Karpas-422 (cell line): Measurements from ENCODE around the gene APOBEC3C. TPM values are rescaled to one million over a fixed set of nuclear protein-coding genes. Genes with fewer than 3 reads are reported as not detected.
"Not testable (repeated sequence)": the region's sequence is repeated elsewhere in the genome, so short reads cannot be mapped to it uniquely, and the experiment has no call there.

Source experiments
- DNase-seq: peaks from one replicate; pipeline ENCODE4 v3.0.0-alpha.2; 2015
- H2AFZ ChIP-seq: fragments of 200-600 bp; sonication (generic); 2 replicates; pipeline ENCODE4 v1.6.1; 2014; ENCODE audit warnings: antibody characterized with exemption, low read length, mixed read lengths
- H3K27ac ChIP-seq: fragments of 200-600 bp; sonication (generic); 2 replicates; pipeline ENCODE4 v1.5.1; 2014; ENCODE audit warnings: mild to moderate bottlenecking, low read length, moderate library complexity
- H3K27me3 ChIP-seq: fragments of 200-600 bp; sonication (generic); 2 replicates; pipeline ENCODE4 v1.6.1; 2014; ENCODE audit warnings: low read length, mixed read lengths
- H3K36me3 ChIP-seq: fragments of 200-600 bp; sonication (generic); 2 replicates; pipeline ENCODE4 v1.6.1; 2014; ENCODE audit warnings: low read length, mixed read lengths; ENCODE audit not compliant: insufficient read depth
- H3K4me1 ChIP-seq: fragments of 200-600 bp; sonication (generic); 2 replicates; pipeline ENCODE4 v1.6.1; 2014; ENCODE audit warnings: mild to moderate bottlenecking, low read length, mixed read lengths
- H3K4me2 ChIP-seq: fragments of 200-600 bp; sonication (generic); 2 replicates; pipeline ENCODE4 v1.6.1; 2014; ENCODE audit warnings: low read length, low read depth, mild to moderate bottlenecking; ENCODE audit not compliant: poor library complexity, severe bottlenecking
- H3K4me3 ChIP-seq: fragments of 200-600 bp; sonication (generic); 2 replicates; pipeline ENCODE4 v1.5.1; 2014; ENCODE audit warnings: mild to moderate bottlenecking, antibody characterized with exemption, low read length, mixed read lengths
- H3K79me2 ChIP-seq: fragments of 200-600 bp; sonication (generic); 2 replicates; pipeline ENCODE4 v1.6.1; 2014; ENCODE audit warnings: mild to moderate bottlenecking, low read length, mixed read lengths
- H3K9ac ChIP-seq: fragments of 200-600 bp; sonication (generic); 2 replicates; pipeline ENCODE4 v1.6.0; 2014; ENCODE audit warnings: low read length
- H3K9me2 ChIP-seq: fragments of 200-600 bp; sonication (generic), shearing (Covaris generic); replicated peaks from 2 replicates; pipeline ENCODE4 v1.6.0; 2014; ENCODE audit warnings: mild to moderate bottlenecking, low read length, moderate library complexity; ENCODE audit not compliant: insufficient read depth
- H3K9me3 ChIP-seq: fragments of 300-700, 200-600 bp; sonication (generic); 2 replicates; pipeline ENCODE4 v1.6.1; 2014; ENCODE audit warnings: low read length, mixed read lengths
- H4K20me1 ChIP-seq: fragments of 200-600 bp; sonication (generic); 2 replicates; pipeline ENCODE4 v1.6.1; 2014; ENCODE audit warnings: mild to moderate bottlenecking, antibody characterized with exemption, low read length, low read depth; ENCODE audit not compliant: insufficient read depth
- total RNA-seq: library from RNA; depleted of rRNA; stranded (reverse); fragments of >200 nt; shearing (Covaris generic); gene quantifications from 2 replicates; pipeline ENCODE4 v1.2.3, GENCODE V29; 2014; ENCODE audit warnings: low replicate concordance

Gene APOBEC3C
- total RNA-seq, 1 experiment from 2014 or later, result 6.2 TPM

DNA sequence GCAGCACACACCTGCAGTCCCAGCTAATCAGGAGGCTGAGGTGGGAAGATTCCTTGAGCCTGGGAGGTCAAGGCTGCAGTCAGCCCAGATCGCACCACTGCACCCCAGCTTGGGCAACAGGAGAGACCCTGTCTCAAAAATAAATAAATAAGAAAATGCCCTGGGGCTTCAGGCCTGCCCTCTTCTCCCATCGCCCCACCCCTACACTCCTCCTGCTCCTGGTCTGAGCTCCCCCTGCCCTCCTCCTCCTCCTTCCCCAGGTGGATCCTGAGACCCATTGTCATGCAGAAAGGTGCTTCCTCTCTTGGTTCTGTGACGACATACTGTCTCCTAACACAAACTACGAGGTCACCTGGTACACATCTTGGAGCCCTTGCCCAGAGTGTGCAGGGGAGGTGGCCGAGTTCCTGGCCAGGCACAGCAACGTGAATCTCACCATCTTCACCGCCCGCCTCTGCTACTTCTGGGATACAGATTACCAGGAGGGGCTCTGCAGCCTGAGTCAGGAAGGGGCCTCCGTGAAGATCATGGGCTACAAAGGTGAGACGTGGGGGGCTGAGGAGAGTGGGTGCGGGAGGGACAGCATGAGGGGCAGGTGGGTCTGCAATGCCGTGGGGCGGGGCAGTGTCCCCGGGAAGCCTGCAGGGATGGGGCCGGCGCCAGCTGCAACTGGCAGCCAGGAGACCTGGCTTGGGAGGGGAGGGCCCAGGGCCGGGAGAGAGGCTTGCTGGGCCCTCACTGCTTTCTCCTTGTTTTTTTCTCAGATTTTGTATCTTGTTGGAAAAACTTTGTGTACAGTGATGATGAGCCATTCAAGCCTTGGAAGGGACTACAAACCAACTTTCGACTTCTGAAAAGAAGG lies 17.6 kb downstream of the APOBEC3C start:
- not testable (repeated sequence) for H3K9ac ChIP-seq, H3K4me1 ChIP-seq, DNase-seq

DNA sequence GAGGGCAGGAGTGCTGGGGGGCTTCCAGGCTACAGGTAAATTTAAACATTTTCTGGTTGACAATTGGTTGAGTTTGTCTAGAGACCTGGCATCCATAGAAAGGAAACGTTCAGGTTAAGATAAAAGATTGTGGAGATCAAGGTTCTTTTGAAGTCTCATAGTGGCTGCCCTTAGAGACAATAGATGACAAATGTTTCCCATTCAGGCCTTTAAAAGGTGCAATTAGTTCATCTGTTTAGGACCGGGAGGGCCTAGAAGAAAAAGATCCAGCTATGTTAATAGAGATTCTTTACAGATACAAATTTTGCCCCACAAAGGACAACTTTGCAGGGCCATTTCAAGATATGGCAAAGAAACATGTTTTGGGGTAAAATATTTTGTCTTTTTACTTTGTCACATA lies 23.0 kb downstream of the APOBEC3C start:
- H3K4me3 ChIP-seq, H4K20me1 ChIP-seq, H3K9ac ChIP-seq, H3K27ac ChIP-seq, DNase-seq, H3K4me2 ChIP-seq, H3K9me3 ChIP-seq, H3K9me2 ChIP-seq, H3K4me1 ChIP-seq, H3K36me3 ChIP-seq, H3K27me3 ChIP-seq, H2AFZ ChIP-seq, H3K79me2 ChIP-seq: not testable (repeated sequence)

More for the DNA sequence above, 17.6 kb downstream of the APOBEC3C start:
- not testable (repeated sequence) for H3K36me3 ChIP-seq, H3K4me3 ChIP-seq, H3K79me2 ChIP-seq, H2AFZ ChIP-seq, H4K20me1 ChIP-seq, H3K4me2 ChIP-seq, H3K27ac ChIP-seq, H3K27me3 ChIP-seq, H3K9me3 ChIP-seq, H3K9me2 ChIP-seq

DNA sequence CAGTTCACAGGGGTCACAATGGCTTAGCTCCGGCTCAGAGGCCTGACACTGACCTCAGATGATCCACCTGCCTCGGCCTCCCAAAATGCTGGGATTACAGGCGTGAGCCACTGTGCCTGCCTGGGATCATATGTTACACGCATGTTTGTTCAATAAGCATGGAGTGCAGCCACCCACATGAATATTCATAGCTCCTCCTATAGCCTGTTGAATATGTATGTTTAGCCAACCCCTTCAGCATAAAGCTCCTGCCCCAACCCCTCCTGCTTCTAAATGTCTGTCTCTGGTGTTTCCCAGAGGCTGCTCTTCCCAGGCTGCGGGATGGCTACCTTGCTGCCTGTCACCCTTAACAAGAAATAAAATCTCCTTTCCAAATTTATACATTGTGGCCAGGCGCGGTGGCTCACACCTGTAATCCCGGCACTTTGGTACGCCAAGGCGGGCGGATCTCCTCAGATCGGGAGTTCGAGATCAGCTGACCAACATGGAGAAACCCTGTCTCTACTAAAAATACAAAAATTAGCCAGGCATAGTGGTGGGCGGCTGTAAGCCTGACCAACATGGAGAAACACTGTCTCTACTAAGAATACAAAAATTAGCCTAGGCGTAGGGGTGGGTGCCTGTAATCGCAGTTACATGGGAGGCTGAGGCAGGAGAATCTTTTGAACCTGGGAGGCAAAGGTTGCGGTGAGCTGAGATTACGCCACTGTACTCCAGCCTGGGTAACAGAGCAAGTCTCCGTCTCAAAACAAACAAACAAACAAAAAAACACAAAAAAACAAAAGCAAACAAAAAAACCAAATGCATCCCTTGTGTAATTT lies 25.5 kb downstream of the APOBEC3C start:
- H3K4me3 ChIP-seq, result no peak overlapping the region
- no peak overlapping the region for H3K4me2 ChIP-seq
- H3K9me2 ChIP-seq, result no peaks in the 10 kb centered on the region
- H3K36me3 ChIP-seq, result no peaks in the 10 kb centered on the region
- H3K27me3 ChIP-seq, result no peaks in the 10 kb centered on the region
- H2AFZ ChIP-seq, result no peak overlapping the region
- no peak for DNase-seq
- no peak overlapping the region for H3K27ac ChIP-seq
- no peaks in the 10 kb centered on the region for H4K20me1 ChIP-seq
- no peak overlapping the region for H3K9ac ChIP-seq
- no peaks in the 10 kb centered on the region; the same call in 1 of the 2 replicates for H3K4me1 ChIP-seq
- H3K79me2 ChIP-seq, result no peaks in the 10 kb centered on the region
- no peaks in the 10 kb centered on the region for H3K9me3 ChIP-seq

DNA sequence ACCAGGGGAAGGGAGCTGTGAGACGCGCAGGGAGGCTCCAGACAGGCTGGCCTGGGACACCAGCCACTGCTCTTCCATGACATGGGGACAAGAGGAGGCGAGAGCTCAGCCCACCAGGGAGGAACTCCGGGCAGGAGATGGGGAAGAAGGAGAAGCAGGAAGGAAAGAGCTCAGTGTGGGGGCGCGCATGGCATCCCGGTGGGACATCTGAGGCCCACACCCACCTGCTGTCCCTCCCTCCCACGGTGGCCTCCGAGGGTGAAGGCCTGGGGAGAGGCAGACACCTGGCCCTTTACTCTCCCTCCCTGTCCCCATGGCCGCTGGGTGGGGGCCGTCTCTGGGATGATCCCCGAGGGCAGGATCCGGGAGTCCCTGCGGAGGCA lies 26.1 kb downstream of the APOBEC3C start:
- not testable (repeated sequence) for H3K4me1 ChIP-seq, H3K79me2 ChIP-seq, H3K9me2 ChIP-seq, H3K27ac ChIP-seq, H3K27me3 ChIP-seq, H2AFZ ChIP-seq, H3K4me2 ChIP-seq, H3K36me3 ChIP-seq, H4K20me1 ChIP-seq, DNase-seq, H3K4me3 ChIP-seq, H3K9ac ChIP-seq, H3K9me3 ChIP-seq

DNA sequence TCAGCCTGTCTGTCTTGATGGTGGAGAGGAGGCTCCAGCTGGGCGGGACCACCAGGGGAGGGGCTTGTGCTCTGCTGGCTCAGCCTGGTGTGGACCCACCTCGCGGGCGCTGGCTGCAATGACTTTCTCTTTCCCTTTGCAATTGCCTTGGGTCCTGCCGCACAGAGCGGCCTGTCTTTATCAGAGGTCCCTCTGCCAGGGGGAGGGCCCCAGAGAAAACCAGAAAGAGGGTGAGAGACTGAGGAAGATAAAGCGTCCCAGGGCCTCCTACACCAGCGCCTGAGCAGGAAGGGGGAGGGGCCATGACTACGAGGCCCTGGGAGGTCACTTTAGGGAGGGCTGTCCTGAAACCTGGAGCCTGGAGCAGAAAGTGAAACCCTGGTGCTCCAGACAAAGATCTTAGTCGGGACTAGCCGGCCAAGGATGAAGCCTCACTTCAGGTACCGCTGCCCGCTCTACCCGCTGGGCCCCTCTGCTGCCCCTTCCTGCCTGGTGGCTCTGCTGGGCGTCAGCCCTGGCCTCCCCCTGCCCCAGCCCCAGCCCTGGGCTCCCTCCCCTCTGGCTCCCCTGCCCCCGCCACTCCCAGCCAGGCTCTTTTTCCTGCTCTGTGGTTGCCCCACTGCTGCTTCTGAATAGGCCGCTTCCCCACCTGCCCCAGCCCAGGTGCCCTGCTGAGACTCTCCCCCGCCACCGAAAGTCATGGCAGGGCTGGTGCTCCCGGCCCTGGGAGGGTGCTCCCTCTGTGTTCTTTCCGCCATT lies 26.7 kb downstream of the APOBEC3C start, which contains the start of gene APOBEC3F:
Gene APOBEC3F (plus strand): TSS at position 327 of the 759 bp plus-strand sequence. CDS start 97 bp downstream, at position 424.
- not testable (repeated sequence) for H3K36me3 ChIP-seq, H2AFZ ChIP-seq, H3K9me2 ChIP-seq, H3K27ac ChIP-seq, H4K20me1 ChIP-seq, H3K79me2 ChIP-seq, H3K4me1 ChIP-seq, DNase-seq, H3K27me3 ChIP-seq, H3K9me3 ChIP-seq
- H3K4me3 ChIP-seq, result peak within 1 kb of the TSS; percentile 55; the same call in 1 of the 2 replicates
- peak within 1 kb of the TSS; percentile 58 for H3K4me2 ChIP-seq
- H3K9ac ChIP-seq, result peak within 1 kb of the TSS; percentile 52

DNA sequence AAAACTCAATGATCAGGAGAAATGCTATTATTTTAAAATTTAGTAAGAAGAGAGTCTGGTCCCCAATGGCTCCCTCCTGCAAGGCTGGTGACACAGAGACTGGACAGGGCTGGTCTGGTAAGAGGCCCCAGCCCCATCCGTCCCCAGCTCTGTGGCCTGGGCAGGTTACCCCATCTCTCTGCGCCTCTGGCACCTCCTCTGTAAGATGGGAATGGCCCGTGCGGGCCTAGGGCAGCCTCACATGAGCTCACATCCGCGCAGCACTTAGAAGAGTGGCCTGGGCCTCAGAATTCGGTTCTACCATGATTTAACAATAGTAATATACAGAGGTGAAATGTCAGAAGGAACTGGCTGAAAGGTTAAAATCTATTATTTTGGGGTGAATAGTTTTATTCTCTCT lies 27.9 kb downstream of the APOBEC3C start:
- H3K27ac ChIP-seq, result no peak overlapping the region
- no peak overlapping the region for H3K4me3 ChIP-seq
- H3K9me3 ChIP-seq, result no peaks in the 10 kb centered on the region
- no peak overlapping the region for H3K9ac ChIP-seq
- H3K4me2 ChIP-seq, result no peak overlapping the region
- no peaks in the 10 kb centered on the region for H3K36me3 ChIP-seq
- no peaks in the 10 kb centered on the region; the same call in 1 of the 2 replicates for H3K4me1 ChIP-seq
- no peaks in the 10 kb centered on the region for H3K79me2 ChIP-seq
- no peaks in the 10 kb centered on the region for H4K20me1 ChIP-seq
- DNase-seq, result no peak
- H3K9me2 ChIP-seq, result no peaks in the 10 kb centered on the region
- no peak overlapping the region for H2AFZ ChIP-seq
- H3K27me3 ChIP-seq, result no peaks in the 10 kb centered on the region

DNA sequence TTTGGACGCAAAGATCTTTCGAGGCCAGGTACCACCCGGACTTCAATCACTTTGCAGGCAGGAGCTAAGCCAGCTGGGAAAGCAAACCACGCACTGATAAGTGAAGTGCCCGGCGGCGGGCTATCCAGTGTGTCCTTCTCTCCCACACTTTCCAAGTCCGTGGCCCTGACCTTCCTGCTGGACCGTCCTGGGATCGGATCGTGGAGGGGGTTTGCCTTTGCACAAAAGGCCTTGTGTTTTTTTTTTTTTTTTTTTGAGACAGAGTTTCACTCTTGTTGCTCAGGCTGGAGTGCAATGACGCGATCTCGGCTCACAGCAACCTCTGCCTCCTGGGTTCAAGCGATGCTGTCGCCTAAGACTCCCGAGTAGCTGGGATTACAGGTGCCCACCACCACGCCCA lies 29.0 kb downstream of the APOBEC3C start:
- H3K9me2 ChIP-seq, H3K4me2 ChIP-seq, H3K79me2 ChIP-seq, H2AFZ ChIP-seq, H3K27me3 ChIP-seq, DNase-seq, H3K9me3 ChIP-seq, H3K4me3 ChIP-seq, H3K36me3 ChIP-seq, H3K9ac ChIP-seq, H3K4me1 ChIP-seq, H4K20me1 ChIP-seq, H3K27ac ChIP-seq: not testable (repeated sequence)

DNA sequence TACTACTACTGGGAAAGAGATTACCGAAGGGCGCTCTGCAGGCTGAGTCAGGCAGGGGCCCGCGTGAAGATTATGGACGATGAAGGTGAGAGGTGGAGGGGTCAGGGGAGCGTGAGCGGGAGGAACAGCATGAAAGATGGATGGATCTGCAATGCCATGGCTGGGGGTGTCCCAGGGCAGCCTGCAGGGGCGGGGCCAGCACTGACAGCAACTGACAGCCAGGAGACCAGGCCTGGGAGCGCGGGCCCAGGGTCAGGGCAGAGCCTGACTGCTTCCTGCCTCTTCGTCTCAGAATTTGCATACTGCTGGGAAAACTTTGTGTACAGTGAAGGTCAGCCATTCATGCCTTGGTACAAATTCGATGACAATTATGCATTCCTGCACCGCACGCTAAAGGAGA lies 31.1 kb downstream of the APOBEC3C start:
- not testable (repeated sequence) for H3K36me3 ChIP-seq, H3K4me1 ChIP-seq, H3K9me2 ChIP-seq, H3K79me2 ChIP-seq, H3K9me3 ChIP-seq, H3K27me3 ChIP-seq, H4K20me1 ChIP-seq, DNase-seq, H2AFZ ChIP-seq, H3K9ac ChIP-seq, H3K4me3 ChIP-seq, H3K4me2 ChIP-seq, H3K27ac ChIP-seq
